NCI-H526 treated with DMSO at 0.1 percent for 48 hours (cell line): ENCODE measurements around the gene BPNT1.
"Not testable (repeated sequence)": the region's sequence is repeated elsewhere in the genome, so short reads cannot be mapped to it uniquely, and the experiment has no call there.

ENCODE experiments used
- DNase-seq: peaks from one replicate; lab custom pipeline; 2025; lab: John Stamatoyannopoulos, UW

Gene BPNT1

DNA sequence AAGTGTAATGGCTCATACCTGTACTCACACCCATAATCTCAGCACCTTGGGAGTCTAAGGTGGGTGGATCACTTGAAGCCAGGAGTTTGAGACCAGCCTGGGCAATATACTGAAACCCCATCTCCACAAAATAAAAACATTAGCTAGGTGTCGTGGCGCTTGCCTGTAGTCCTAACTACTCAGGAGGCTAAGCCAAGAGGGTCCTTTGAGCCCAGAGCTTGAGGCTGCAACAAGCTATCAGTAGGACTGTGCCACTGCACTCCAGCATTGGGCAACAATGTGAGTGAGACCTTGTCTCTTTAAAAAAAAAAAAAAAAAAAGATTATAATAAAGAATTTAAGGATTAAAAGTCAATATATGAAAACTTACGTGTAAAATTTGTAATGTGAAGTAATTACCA, 11.7 kb downstream of the BPNT1 start:
- no peak for DNase-seq

GRCh38 chr1:220076861-220077762, 12.5 kb downstream of the BPNT1 start:
- DNase-seq, result no peak

GRCh38 chr1:220067269-220068204, 22.1 kb downstream of the BPNT1 start:
- DNase-seq, result no peak

GRCh38 chr1:220062629-220063028, 27.0 kb downstream of the BPNT1 start:
- no peak for DNase-seq

GRCh38 chr1:220060876-220061275, 28.7 kb downstream of the BPNT1 start:
- no peak for DNase-seq

- DNase-seq, result no peak
These were observed 33.2 kb downstream of the BPNT1 start for GRCh38 chr1:220056374-220056773.

GRCh38 chr1:220046052-220046930, 43.3 kb downstream of the BPNT1 start, which contains the start of gene EPRS1:
EPRS1 (minus strand) TSS chr1:220046505; CDS start chr1:220046388, 117 bp downstream.
- peak; percentile 85 for DNase-seq

DNA sequence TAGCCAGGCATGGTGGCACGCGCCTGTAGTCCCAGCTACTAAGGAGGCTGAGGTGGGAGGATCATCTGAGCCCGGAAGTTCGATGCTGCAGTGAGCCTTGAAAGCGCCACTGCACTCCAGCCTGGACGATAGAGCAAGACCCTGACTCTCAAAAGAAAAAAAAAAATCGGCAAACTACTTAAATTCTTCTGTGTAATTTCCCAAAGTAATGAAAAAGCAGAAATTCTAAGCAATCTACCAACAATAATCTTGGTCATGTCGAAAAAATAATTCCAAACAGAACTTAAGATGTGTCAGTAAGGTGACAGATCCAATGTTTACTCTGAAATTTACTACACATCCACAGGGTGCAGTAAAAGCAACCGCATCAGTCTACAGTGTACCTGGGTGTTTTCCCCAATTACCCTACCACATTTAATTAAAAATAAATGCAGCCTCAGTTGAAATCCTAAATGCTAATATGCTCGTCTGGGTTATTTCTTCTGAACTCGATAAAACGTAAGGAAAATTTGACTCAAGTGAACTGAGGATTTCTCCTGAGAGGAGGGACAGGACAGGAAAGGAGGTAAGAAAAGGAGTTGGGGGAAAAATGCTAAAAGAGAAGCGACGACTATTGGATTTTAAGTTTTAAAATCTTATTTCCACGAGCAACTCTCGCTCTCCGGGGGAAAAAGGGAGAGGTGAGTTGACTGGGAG, 44.1 kb downstream of the BPNT1 start:
- DNase-seq, result peak; percentile 18

DNA sequence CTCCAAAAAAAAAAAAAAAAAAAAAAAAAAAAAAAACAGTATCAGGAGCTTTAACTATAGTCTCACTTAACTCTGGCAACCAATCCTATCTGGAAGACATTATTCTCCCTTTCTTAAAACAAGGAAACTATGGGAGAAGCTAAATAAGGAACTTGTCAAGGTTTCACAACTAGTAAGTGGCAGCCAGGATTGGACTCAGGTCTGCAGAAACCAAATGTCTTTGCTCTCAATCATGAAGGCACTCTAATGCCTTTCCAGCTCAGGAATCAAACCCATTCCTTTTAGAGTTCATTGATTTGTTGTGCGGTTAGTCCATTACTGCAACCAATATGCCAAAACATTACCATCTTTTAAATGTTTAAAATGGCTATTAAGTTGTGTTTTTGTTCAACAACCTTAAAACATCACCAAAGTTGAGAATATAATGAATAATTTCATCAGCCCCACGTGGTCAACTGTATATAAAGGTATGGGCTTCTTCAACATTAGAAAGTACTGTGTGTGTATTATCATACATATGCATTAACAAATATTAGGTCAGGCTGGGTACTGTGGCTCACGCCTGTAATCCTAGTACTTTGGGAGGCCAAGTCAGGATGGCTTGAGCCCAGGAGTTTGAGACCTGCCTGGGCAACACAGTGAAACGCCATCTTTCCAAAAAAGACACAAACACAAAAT, 44.8 kb downstream of the BPNT1 start:
- no peak for DNase-seq

- no peak for DNase-seq
These were observed 45.9 kb downstream of the BPNT1 start for GRCh38 chr1:220043646-220044045.

GRCh38 chr1:220040028-220040596, 49.5 kb downstream of the BPNT1 start:
- DNase-seq, result no peak

DNA sequence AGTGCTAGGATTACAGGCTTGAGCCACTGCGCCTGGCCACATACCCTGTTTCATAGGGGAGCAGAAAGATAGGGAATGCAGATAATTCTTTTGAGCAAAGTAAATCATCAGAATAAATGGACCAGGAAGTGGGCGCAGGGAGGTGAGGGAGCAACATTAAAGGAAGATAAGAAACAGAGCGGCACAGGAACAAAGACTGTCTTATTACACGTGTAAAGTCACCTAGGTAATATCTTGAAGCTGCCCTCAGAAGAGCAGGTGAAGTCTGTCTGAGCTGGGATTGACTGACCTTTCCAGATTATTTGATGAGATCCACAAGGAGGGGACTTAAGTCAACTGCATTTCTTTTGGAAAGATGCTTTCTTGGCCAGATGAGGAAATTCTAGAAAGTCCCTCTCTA, 50.9 kb downstream of the BPNT1 start:
- no peak for DNase-seq

DNA sequence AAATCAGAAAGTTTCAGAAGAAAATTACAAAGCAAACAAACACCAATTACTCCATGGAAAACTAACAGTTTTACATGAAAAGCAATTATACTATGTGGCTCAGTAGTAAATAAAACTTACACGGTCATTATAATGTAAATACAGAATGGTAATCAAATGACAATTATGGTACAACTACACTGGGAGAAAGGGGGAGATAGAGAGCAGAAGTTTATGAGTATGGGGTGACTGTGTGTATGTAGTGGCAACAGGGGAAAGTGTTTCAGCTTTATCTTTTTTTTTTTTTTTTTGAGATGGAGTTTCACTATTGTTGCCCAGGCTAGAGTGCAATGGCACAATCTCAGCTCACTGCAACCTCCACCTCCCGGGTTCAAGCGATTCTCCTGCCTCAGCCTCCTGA, 51.8 kb downstream of the BPNT1 start:
- not testable (repeated sequence) for DNase-seq

GRCh38 chr1:220032911-220033310, 56.7 kb downstream of the BPNT1 start:
- no peak for DNase-seq

GRCh38 chr1:220031287-220031686, 58.3 kb downstream of the BPNT1 start:
- no peak for DNase-seq

DNA sequence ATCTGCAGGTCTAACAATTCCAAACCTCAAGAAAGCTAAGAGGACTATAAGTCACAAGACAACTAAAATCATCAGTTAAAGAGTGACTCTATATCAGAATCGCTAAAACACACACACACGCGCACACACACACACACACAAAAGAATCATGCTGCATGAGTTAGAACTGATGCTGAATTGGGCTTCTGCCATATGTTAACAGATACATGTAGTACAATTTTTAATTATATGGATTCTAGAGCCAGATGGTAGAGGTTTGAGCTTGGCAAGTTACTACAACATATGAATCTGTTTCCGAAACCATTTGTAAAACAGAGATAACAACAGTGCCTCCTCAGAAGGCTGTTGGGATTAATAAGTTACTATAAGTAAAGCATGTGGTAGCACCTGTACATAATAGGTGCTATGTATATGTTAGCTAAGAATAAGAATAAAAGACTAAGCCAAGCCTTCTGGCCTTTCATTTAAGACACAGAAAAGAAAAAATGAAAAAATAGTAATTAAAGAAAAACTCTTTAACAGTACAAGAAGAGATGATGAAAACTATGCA, 61.2 kb downstream of the BPNT1 start:
- no peak for DNase-seq

- DNase-seq, result no peak
These were observed 70.5 kb downstream of the BPNT1 start for GRCh38 chr1:220019071-220019470.

DNA sequence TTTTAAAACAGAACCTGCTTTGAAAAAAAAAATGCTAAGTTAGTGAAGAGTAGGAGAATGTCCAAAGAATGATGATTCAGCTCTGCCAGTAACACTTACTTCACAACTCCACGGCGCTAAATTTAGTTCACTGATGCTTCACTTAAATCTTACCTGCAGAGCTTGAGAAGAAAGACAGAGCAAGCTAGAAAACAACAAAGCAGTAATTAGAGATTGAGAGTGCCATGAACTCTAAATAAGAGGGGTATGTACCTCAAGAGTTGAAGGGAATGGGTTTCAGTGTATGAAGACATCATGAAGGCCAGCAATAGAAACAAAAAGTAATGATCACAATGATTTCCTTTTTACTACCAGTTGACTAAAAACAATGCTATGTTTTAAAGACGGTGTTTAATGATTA, 76.1 kb downstream of the BPNT1 start:
- no peak for DNase-seq

- no peak for DNase-seq
These were observed 77.3 kb downstream of the BPNT1 start for GRCh38 chr1:220012259-220012658.

- DNase-seq, result no peak
These were observed 78.0 kb downstream of the BPNT1 start for GRCh38 chr1:220011620-220012019.
